SJCRH30 (cell line): ENCODE data around the gene ZNF273. TPM values are rescaled to one million over a fixed set of nuclear protein-coding genes. Genes with fewer than 3 reads are reported as not detected.

ENCODE experiments used
- total RNA-seq: library from RNA; depleted of rRNA; stranded (reverse); fragments of >200 nt; shearing (Covaris generic); gene quantifications from 2 replicates; pipeline ENCODE4 v1.2.3, GENCODE V29; 2014; rRNA removed

The ZNF273 gene
- total RNA-seq, 1 experiment from 2014 or later, result 21.1 TPM

Other genes with a start within 250 kb of the ZNF273 start
- 17.3 and 21.4 TPM in 2 replicates for gene ZNF107, start 237.1 kb upstream of the ZNF273 start, total RNA-seq
- 17.8 and 19.1 TPM in 2 replicates for gene ZNF138, start 108.8 kb upstream of the ZNF273 start, total RNA-seq
- 7.1 and 9.8 TPM in 2 replicates for gene ZNF117, start 87.8 kb downstream of the ZNF273 start, total RNA-seq
- 6.7 and 9.3 TPM in 2 replicates for gene ERV3-1, start 103.4 kb downstream of the ZNF273 start, total RNA-seq